D721Med (cell line): ENCODE results near the gene USF1.

Experiments
- DNase-seq: peaks from one replicate; pipeline ENCODE4 v3.0.0; 2011; ENCODE audit warnings: low spot score; ENCODE audit not compliant: insufficient read length
- FAIRE-seq: peaks from 2 replicates; lab custom pipeline; 2011; peaks lifted over from hg19 to GRCh38; lab: Jason Lieb, UNC
- CTCF ChIP-seq: IDR thresholded peaks from 2 replicates; pipeline ENCODE4 v1.5.1; 2012; ENCODE audit warnings: mild to moderate bottlenecking, control low read depth; ENCODE audit not compliant: insufficient read depth; ENCODE audit errors: missing control alignments

The USF1 gene

GRCh38 chr1:161077426-161077825, 31.6 kb upstream of the USF1 start:
- no peak for DNase-seq
- no peak for FAIRE-seq
- no peak for TF ChIP-seq CTCF

GRCh38 chr1:161076410-161076809, 30.6 kb upstream of the USF1 start:
- no peak for FAIRE-seq

GRCh38 chr1:161074676-161075368, 29.0 kb upstream of the USF1 start:
- DNase-seq = no peak
- FAIRE-seq = no peak
- TF ChIP-seq CTCF = no peak

More at GRCh38 chr1:161076410-161076809, 30.6 kb upstream of the USF1 start:
- no peak for DNase-seq
- TF ChIP-seq CTCF = no peak

- no peak for FAIRE-seq
- TF ChIP-seq CTCF = no peak
- DNase-seq = no peak
Measured at GRCh38 chr1:161073474-161074121, 27.8 kb upstream of the USF1 start.

GRCh38 chr1:161072751-161073449, 27.1 kb upstream of the USF1 start:
- FAIRE-seq (no peak), DNase-seq (no peak)
- TF ChIP-seq CTCF = no peak

GRCh38 chr1:161071886-161072371, 26.2 kb upstream of the USF1 start:
- TF ChIP-seq CTCF = peak; percentile 55
- FAIRE-seq (no peak), DNase-seq (no peak)
